PC-3 (cell line): Measurements from ENCODE around the gene BLCAP.

Experiments
- EZH2 ChIP-seq: fragments of 300-600 bp; sonication (generic); IDR thresholded peaks from one replicate; pipeline ENCODE4 v1.6.1; 2017; ENCODE audit warnings: antibody characterized with exemption, mild to moderate bottlenecking, low read length; ENCODE audit not compliant: unreplicated experiment
- EZH2phosphoT487 ChIP-seq: fragments of 300-600 bp; sonication (generic); IDR thresholded peaks from 2 replicates; pipeline ENCODE4 v1.6.1; 2018; ENCODE audit warnings: mild to moderate bottlenecking, antibody characterized with exemption, low read length, borderline replicate concordance
- TF ChIP-seq, protein P1 (sequence below): fragments of 300-600 bp; sonication (generic); conservative IDR thresholded peaks from 2 replicates; pipeline ENCODE4 v1.5.1; 2017; ENCODE audit warnings: antibody characterized with exemption, low read depth, mild to moderate bottlenecking, low read length

DNA sequence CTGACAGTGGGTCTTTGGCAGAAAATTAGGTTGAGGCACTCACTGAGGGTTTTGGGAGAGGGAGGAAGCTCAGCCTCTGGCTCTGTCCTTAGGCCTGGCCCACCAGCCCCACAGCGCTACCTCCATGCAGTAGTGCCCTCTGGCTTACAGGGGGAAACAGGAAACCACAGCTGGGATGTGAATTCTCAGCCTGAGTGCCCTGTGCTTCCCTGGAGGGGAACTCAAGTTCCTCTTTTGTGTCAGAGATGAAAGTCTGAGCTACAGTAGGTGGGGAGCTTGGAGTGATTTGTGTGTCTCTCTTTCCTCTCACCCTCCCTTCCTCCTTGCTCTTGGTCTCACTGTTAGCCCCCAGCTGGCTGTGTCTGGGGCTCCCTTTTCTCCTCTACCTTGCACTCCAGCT, 48.2 kb upstream of the BLCAP start:
- TF ChIP-seq, protein P1, sequence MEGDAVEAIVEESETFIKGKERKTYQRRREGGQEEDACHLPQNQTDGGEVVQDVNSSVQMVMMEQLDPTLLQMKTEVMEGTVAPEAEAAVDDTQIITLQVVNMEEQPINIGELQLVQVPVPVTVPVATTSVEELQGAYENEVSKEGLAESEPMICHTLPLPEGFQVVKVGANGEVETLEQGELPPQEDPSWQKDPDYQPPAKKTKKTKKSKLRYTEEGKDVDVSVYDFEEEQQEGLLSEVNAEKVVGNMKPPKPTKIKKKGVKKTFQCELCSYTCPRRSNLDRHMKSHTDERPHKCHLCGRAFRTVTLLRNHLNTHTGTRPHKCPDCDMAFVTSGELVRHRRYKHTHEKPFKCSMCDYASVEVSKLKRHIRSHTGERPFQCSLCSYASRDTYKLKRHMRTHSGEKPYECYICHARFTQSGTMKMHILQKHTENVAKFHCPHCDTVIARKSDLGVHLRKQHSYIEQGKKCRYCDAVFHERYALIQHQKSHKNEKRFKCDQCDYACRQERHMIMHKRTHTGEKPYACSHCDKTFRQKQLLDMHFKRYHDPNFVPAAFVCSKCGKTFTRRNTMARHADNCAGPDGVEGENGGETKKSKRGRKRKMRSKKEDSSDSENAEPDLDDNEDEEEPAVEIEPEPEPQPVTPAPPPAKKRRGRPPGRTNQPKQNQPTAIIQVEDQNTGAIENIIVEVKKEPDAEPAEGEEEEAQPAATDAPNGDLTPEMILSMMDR, result no peak
- TF ChIP-seq EZH2, result no peak
- no peak for TF ChIP-seq EZH2phosphoT487
